ENCODE data around the gene ERC2. TPM values are rescaled to one million over a fixed set of nuclear protein-coding genes. Genes with fewer than 3 reads are reported as not detected.

Gene ERC2
- total RNA-seq, 1 donor from 2014 or later, result 7.4 TPM

DNA sequence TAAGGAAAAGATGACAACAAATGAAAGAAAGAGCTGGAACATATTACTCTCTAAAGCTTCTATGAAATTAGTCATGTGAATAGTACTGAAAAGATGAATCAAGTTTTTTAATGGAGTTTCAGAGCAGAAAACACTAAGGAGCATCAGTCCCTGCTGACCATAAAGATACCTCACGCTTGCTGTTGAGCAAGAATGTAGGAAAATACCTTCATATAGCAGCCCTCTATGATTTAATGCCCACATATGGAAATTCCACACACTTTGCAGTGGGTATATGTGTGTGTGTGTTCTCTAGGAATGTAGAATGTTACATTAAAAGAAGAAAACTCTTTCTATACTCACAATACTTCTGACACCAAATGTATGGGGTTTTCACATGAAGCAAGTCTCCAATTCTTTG is 355.0 kb downstream of the ERC2 start:
- peaks cover 3% of the 10 kb centered on the region for H3K4me1 Mint-ChIP-seq (ENCODE audit: low read depth, unreplicated experiment)
- no peak overlapping the region for H2AFZ ChIP-seq (ENCODE audit: low read depth, low read length)
- H3K36me3 Mint-ChIP-seq (ENCODE audit: low read depth, unreplicated experiment), result no peaks in the 10 kb centered on the region
- no peak overlapping the region for H3K27ac ChIP-seq (ENCODE audit: low read depth, low read length)
- DNase-seq (ENCODE audit: low read depth) (no peak), FAIRE-seq (no peak)
- H3K9ac ChIP-seq (ENCODE audit: low read length), result no peak overlapping the region
- peaks cover 6% of the 10 kb centered on the region for H3K27me3 ChIP-seq (ENCODE audit: insufficient read depth, low read length)
- no peaks in the 10 kb centered on the region for H3K27me3 Mint-ChIP-seq (ENCODE audit: low read depth, unreplicated experiment)
- no peak for TF ChIP-seq EZH2 (IDR thresholded peaks at IDR 0.05; ENCODE audit: insufficient read depth, low read length)
- TF ChIP-seq, protein P1, sequence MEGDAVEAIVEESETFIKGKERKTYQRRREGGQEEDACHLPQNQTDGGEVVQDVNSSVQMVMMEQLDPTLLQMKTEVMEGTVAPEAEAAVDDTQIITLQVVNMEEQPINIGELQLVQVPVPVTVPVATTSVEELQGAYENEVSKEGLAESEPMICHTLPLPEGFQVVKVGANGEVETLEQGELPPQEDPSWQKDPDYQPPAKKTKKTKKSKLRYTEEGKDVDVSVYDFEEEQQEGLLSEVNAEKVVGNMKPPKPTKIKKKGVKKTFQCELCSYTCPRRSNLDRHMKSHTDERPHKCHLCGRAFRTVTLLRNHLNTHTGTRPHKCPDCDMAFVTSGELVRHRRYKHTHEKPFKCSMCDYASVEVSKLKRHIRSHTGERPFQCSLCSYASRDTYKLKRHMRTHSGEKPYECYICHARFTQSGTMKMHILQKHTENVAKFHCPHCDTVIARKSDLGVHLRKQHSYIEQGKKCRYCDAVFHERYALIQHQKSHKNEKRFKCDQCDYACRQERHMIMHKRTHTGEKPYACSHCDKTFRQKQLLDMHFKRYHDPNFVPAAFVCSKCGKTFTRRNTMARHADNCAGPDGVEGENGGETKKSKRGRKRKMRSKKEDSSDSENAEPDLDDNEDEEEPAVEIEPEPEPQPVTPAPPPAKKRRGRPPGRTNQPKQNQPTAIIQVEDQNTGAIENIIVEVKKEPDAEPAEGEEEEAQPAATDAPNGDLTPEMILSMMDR (IDR thresholded peaks at IDR 0.05; ENCODE audit: insufficient read depth, low read depth, low read length), result no peak
- no peak overlapping the region for H3K4me2 ChIP-seq (ENCODE audit: low read length)
- no peaks in the 10 kb centered on the region for H3K4me1 ChIP-seq (ENCODE audit: insufficient read depth, low read length)
- no peaks in the 10 kb centered on the region for H3K79me2 ChIP-seq (ENCODE audit: insufficient read depth, low read length)
- H4K20me1 ChIP-seq (ENCODE audit: insufficient read depth, low read length), result no peaks in the 10 kb centered on the region
- peaks cover 7% of the 10 kb centered on the region for H3K9me3 Mint-ChIP-seq (ENCODE audit: unreplicated experiment)
- no peak overlapping the region for H3K27ac Mint-ChIP-seq (ENCODE audit: unreplicated experiment)
- peaks cover 5% of the 10 kb centered on the region for H3K9me3 ChIP-seq (ENCODE audit: insufficient read depth, low read depth, low read length)
- H3K4me3 ChIP-seq (ENCODE audit: insufficient read depth, low read depth, low read length), result no peak overlapping the region
- H3K36me3 ChIP-seq (ENCODE audit: insufficient read depth, low read length), result no peaks in the 10 kb centered on the region
- H3K4me3 Mint-ChIP-seq (ENCODE audit: unreplicated experiment), result no peak overlapping the region

DNA sequence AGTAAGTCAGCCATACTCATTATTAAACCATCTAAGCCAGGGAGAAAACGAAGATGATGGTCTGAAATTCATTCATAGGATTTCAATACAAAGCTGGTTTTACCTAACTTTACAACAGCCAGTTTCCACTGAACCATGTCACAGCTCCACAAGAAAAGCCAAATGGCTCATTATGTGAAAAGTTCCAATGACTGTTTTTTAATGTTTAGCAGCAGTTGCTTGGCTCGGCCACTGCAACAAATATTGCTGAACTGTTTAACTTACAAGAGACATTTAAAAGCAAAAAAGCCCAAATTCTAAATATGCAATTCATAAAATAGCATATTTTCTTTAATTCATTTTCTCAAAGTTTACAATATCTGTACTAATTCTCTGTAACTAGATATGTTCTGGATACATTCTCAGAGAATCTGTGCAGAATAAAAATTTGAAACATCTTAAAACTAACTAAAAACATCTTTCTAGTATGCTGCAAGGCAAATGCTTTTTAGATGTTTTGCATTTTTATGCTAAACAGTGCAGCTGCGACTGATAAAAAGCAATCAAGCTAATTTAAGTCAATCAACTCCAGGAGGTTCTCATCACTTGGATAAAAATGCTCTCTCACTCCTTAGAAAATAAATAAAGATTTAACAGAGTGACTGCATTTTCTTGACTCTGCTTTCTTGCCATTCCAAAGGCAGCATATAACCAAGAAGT is 356.5 kb downstream of the ERC2 start:
- Mint-ChIP-seq H3K4me1 (ENCODE audit: low read depth, unreplicated experiment) (peaks cover 9% of the 10 kb centered on the region), H3K27ac (ENCODE audit: unreplicated experiment) (no peak overlapping the region), H3K36me3 (ENCODE audit: low read depth, unreplicated experiment) (peaks cover under 1% of the 10 kb centered on the region), H3K27me3 (ENCODE audit: low read depth, unreplicated experiment) (no peaks in the 10 kb centered on the region), H3K4me3 (ENCODE audit: unreplicated experiment) (no peak overlapping the region), H3K9me3 (ENCODE audit: unreplicated experiment) (peaks cover 7% of the 10 kb centered on the region)
- Histone ChIP-seq H2AFZ (ENCODE audit: low read depth, low read length) (no peak overlapping the region), H3K9me3 (ENCODE audit: insufficient read depth, low read depth, low read length) (peaks cover 5% of the 10 kb centered on the region), H3K36me3 (ENCODE audit: insufficient read depth, low read length) (no peaks in the 10 kb centered on the region), H3K4me2 (ENCODE audit: low read length) (no peak overlapping the region), H3K4me1 (ENCODE audit: insufficient read depth, low read length) (no peaks in the 10 kb centered on the region), H3K79me2 (ENCODE audit: insufficient read depth, low read length) (no peaks in the 10 kb centered on the region), H4K20me1 (ENCODE audit: insufficient read depth, low read length) (no peaks in the 10 kb centered on the region), H3K9ac (ENCODE audit: low read length) (no peak overlapping the region), H3K27ac (ENCODE audit: low read depth, low read length) (no peak overlapping the region), H3K4me3 (ENCODE audit: insufficient read depth, low read depth, low read length) (no peak overlapping the region), H3K27me3 (ENCODE audit: insufficient read depth, low read length) (peaks cover 4% of the 10 kb centered on the region)
- no peak for FAIRE-seq
- TF ChIP-seq, protein P1 (IDR thresholded peaks at IDR 0.05; ENCODE audit: insufficient read depth, low read depth, low read length), result no peak
- TF ChIP-seq EZH2 (IDR thresholded peaks at IDR 0.05; ENCODE audit: insufficient read depth, low read length), result no peak
- no peak for DNase-seq (ENCODE audit: low read depth)

DNA sequence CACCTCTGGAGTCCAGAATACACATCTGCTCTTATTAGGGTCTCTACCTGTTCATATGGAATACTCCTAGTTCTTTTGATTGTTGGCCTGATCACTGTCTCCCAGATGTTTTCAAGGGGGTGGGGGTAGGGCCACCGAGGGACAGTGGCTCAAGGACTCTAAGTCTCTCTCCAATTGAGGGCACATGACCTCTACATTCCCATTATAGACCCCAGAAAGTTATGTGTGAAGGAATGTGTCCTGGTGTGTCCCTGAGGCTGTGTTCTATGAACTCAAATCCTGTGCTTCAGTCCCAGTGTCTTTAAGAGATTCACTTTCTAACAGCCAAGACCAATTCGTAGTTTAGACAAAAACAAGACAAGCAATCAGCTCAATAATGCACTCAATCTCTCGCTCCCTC is 357.4 kb downstream of the ERC2 start:
- H3K4me3 Mint-ChIP-seq (ENCODE audit: unreplicated experiment), result no peak overlapping the region
- FAIRE-seq, result no peak
- Histone ChIP-seq H3K79me2 (ENCODE audit: insufficient read depth, low read length) (no peaks in the 10 kb centered on the region), H3K4me2 (ENCODE audit: low read length) (no peak overlapping the region), H3K9ac (ENCODE audit: low read length) (no peak overlapping the region), H3K4me1 (ENCODE audit: insufficient read depth, low read length) (no peaks in the 10 kb centered on the region), H3K36me3 (ENCODE audit: insufficient read depth, low read length) (no peaks in the 10 kb centered on the region), H3K9me3 (ENCODE audit: insufficient read depth, low read depth, low read length) (peaks cover 5% of the 10 kb centered on the region), H4K20me1 (ENCODE audit: insufficient read depth, low read length) (no peaks in the 10 kb centered on the region), H3K4me3 (ENCODE audit: insufficient read depth, low read depth, low read length) (no peak overlapping the region), H3K27me3 (ENCODE audit: insufficient read depth, low read length) (peaks cover 4% of the 10 kb centered on the region), H2AFZ (ENCODE audit: low read depth, low read length) (no peak overlapping the region), H3K27ac (ENCODE audit: low read depth, low read length) (no peak overlapping the region)
- DNase-seq (ENCODE audit: low read depth), result no peak
- peaks cover 6% of the 10 kb centered on the region for H3K9me3 Mint-ChIP-seq (ENCODE audit: unreplicated experiment)
- TF ChIP-seq EZH2 (IDR thresholded peaks at IDR 0.05; ENCODE audit: insufficient read depth, low read length), result no peak
- TF ChIP-seq, protein P1 (IDR thresholded peaks at IDR 0.05; ENCODE audit: insufficient read depth, low read depth, low read length), result no peak
- peaks cover 9% of the 10 kb centered on the region for H3K4me1 Mint-ChIP-seq (ENCODE audit: low read depth, unreplicated experiment)
- H3K27ac Mint-ChIP-seq (ENCODE audit: unreplicated experiment), result no peak overlapping the region
- H3K27me3 Mint-ChIP-seq (ENCODE audit: low read depth, unreplicated experiment), result no peaks in the 10 kb centered on the region
- peaks cover 2% of the 10 kb centered on the region for H3K36me3 Mint-ChIP-seq (ENCODE audit: low read depth, unreplicated experiment)

Measured in astrocyte (in vitro differentiated cells and primary cell).